ENCODE data around the gene ITGB1.

ITGB1 gene

DNA sequence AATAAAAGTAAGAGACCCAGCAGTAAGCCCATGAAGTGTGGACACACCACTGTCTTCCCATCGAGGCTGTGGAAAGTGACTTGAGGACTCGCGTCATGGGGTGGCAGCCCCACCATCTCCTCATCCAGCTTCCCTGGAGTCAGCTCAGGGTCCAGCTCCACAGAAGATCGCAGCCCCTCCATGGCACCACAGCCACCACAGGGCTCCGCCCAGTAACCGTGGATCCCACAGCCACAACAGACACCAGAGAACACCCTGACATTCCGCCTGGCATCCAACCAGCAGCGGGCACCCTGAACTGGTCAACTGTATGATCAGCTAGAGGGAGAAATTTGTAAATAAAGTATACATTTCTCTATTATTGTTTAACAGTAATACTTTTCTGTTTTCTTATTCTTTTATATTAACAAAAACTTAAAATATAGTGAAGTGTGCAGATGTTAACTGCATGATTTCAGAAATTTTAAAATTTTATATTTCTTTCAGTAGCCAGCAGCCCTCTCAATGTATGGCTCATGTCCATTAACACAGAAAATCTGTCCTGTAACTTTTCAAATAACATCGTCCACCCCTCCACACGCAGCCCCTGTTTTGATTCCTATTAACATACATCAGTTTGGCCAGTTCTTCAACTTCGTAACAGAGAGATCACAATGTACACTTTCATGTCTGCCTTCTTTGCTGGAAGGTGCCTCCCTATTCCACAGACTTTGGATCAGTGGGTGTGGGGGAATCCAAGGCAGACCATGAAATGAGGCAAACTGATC, 69.7 kb downstream of the ITGB1 start:
- no peak for DNase-seq (ENCODE audit: low read depth)
- TF ChIP-seq, protein P1, sequence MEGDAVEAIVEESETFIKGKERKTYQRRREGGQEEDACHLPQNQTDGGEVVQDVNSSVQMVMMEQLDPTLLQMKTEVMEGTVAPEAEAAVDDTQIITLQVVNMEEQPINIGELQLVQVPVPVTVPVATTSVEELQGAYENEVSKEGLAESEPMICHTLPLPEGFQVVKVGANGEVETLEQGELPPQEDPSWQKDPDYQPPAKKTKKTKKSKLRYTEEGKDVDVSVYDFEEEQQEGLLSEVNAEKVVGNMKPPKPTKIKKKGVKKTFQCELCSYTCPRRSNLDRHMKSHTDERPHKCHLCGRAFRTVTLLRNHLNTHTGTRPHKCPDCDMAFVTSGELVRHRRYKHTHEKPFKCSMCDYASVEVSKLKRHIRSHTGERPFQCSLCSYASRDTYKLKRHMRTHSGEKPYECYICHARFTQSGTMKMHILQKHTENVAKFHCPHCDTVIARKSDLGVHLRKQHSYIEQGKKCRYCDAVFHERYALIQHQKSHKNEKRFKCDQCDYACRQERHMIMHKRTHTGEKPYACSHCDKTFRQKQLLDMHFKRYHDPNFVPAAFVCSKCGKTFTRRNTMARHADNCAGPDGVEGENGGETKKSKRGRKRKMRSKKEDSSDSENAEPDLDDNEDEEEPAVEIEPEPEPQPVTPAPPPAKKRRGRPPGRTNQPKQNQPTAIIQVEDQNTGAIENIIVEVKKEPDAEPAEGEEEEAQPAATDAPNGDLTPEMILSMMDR (IDR thresholded peaks at IDR 0.05; ENCODE audit: control insufficient read depth, insufficient read depth, low read depth, low read length, missing control alignments), result no peak
- no peak overlapping the region for H3K4me3 ChIP-seq (ENCODE audit: control insufficient read depth, low read depth, low read length)

DNA sequence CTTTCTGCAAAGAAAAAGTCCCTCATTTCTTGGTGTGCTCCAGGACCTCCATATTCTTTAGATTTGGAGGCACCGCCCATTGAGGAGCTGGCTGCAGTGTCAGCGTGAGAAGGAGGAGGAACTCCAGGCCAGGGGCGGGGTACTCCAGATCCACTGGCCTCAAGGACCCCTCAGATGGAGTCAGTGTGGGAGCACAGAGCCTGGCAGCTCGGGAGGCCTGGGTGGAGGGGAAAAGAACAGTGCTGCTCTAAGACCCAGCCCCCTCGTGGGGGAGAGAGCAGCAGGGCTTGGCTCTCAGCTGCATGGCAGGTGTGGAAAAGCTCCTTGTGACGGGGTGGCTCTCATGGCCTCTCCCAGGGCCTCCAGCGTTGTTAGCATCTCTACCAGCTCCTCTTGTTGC, 70.5 kb downstream of the ITGB1 start:
- DNase-seq (ENCODE audit: low read depth), result no peak
- TF ChIP-seq, protein P1 (IDR thresholded peaks at IDR 0.05; ENCODE audit: control insufficient read depth, insufficient read depth, low read depth, low read length, missing control alignments), result no peak
- no peak overlapping the region for H3K4me3 ChIP-seq (ENCODE audit: control insufficient read depth, low read depth, low read length)

DNA sequence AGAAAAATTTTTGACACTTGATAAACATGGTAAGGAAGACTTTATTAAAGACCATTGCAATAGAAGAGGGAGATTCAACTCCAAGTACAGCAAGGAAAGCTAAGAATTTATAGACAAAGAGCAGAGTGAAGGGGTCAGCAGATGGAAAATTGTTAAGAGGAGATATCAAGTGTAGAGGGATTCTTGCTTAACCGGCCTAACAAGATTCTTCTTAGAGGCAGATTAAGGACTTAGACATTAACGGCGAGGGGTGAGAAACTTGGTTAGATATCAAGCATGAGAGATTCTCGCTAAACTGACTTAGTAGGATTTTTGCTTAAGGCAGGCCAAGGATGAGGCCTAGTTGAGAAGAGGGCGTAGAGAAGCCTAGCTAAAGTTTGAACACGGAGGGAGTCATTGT, 76.0 kb downstream of the ITGB1 start:
- no peak for DNase-seq (ENCODE audit: low read depth)
- no peak overlapping the region for H3K4me3 ChIP-seq (ENCODE audit: control insufficient read depth, low read depth, low read length)
- TF ChIP-seq, protein P1 (IDR thresholded peaks at IDR 0.05; ENCODE audit: control insufficient read depth, insufficient read depth, low read depth, low read length, missing control alignments), result no peak

DNA sequence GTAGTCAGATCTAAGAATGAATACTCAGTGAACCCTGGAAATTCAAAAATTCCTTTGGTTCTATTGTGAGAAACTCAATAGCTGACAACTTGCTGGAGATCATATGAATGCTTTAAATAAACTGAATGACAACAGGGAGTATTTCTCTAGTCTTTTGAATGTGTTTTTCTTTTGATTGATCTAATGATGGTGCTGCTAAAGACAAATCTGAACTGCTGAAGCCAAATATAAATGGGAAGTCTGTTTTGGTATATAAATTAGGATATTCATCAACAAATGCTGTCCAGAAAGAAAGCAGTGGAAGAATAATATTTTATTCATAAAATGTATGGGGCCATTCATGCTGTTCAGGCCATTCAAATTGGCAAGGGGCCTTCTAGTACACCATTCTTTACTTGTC, 79.4 kb downstream of the ITGB1 start:
- TF ChIP-seq, protein P1 (IDR thresholded peaks at IDR 0.05; ENCODE audit: control insufficient read depth, insufficient read depth, low read depth, low read length, missing control alignments), result no peak
- DNase-seq (ENCODE audit: low read depth), result no peak
- H3K4me3 ChIP-seq (ENCODE audit: control insufficient read depth, low read depth, low read length), result no peak overlapping the region

DNA sequence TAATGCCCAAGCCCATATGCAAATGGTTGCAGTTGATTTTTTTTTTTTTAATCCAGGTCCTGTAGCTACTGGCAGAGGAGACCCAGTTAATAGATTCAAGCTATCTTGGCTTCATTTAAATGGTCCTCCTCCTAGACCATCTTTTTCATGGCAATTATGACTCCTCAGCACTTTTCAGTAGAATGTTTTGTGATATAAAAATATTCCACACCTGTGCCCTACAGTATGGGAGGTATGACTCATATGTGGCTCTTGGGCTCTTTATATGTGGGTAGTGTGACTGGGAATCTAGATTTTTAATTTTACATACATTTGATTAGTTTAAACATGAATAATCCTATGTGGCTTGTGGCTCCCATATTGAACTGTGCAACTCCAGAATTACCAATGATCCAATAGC, 80.1 kb downstream of the ITGB1 start:
- DNase-seq (ENCODE audit: low read depth), result no peak
- TF ChIP-seq, protein P1 (IDR thresholded peaks at IDR 0.05; ENCODE audit: control insufficient read depth, insufficient read depth, low read depth, low read length, missing control alignments), result no peak
- H3K4me3 ChIP-seq (ENCODE audit: control insufficient read depth, low read depth, low read length), result no peak overlapping the region

DNA sequence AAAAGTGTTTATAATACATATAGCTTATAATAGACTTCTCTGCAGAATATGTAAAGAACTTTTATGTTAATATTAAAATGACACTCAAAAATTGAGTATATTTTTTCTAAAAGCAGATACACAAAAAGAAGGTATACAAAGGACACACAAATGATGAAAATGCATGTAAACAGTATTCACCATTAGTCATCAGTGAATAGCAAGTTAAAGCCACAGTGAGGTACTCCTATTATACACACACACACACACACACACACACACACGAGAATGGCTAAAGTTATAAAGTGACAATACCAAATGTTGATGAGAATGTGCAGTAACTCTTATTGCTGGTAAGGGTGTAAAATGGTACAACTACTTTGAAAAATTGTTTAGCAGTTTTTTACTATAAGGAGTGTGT, 92.9 kb downstream of the ITGB1 start:
- no peak overlapping the region for H3K4me3 ChIP-seq (ENCODE audit: control insufficient read depth, low read depth, low read length)
- TF ChIP-seq, protein P1 (IDR thresholded peaks at IDR 0.05; ENCODE audit: control insufficient read depth, insufficient read depth, low read depth, low read length, missing control alignments), result no peak
- DNase-seq (ENCODE audit: low read depth), result no peak
